RWPE2 (cell line): ENCODE measurements around the gene MYLK2.
A peak's percentile ranks its signal among the peaks of the same experiment; 100 is the strongest.

ENCODE experiments used
- ATAC-seq: fragments of 200-7000 bp; cut with Tn5 transposase; 3 replicates; pipeline ENCODE4 v1.9.1; 2021; ENCODE audit warnings: low read depth
- DNase-seq: peaks from one replicate; pipeline ENCODE4 v3.0.0-alpha.2; 2020; ENCODE audit warnings: low spot score
- H3K27ac ChIP-seq: fragments of 450-650 bp; 2 replicates; pipeline ENCODE4 v1.5.1; 2017; ENCODE audit warnings: mild to moderate bottlenecking; ENCODE audit not compliant: poor library complexity, severe bottlenecking
- H3K27me3 ChIP-seq: fragments of 250-450 bp; sonication (Bioruptor Pico); 2 replicates; pipeline ENCODE4 v1.5.1; 2021; ENCODE audit warnings: mild to moderate bottlenecking, moderate library complexity; ENCODE audit not compliant: insufficient read depth, poor library complexity, severe bottlenecking
- H3K36me3 ChIP-seq: fragments of 250-450 bp; sonication (Bioruptor Pico); 2 replicates; pipeline ENCODE4 v1.5.1; 2020; ENCODE audit warnings: low read depth, mild to moderate bottlenecking, moderate library complexity
- H3K4me1 ChIP-seq: fragments of 250-450 bp; sonication (Bioruptor Pico); 2 replicates; pipeline ENCODE4 v1.5.1; 2021; ENCODE audit warnings: mild to moderate bottlenecking, moderate library complexity; ENCODE audit not compliant: insufficient read depth, poor library complexity, severe bottlenecking
- H3K4me3 ChIP-seq: fragments of 250-450 bp; sonication (Bioruptor Pico); 2 replicates; pipeline ENCODE4 v1.5.1; 2021; ENCODE audit warnings: mild to moderate bottlenecking, moderate library complexity; ENCODE audit not compliant: severe bottlenecking
- H3K9me3 ChIP-seq: fragments of 250-450 bp; sonication (Bioruptor Pico); 2 replicates; pipeline ENCODE4 v1.5.1; 2021; ENCODE audit warnings: mild to moderate bottlenecking, moderate library complexity; ENCODE audit not compliant: severe bottlenecking
- TF ChIP-seq, protein P1 (sequence below): fragments of 450-650 bp; IDR thresholded peaks from one replicate; pipeline ENCODE4 v1.5.1; 2017; ENCODE audit warnings: mild to moderate bottlenecking, moderate library complexity; ENCODE audit not compliant: poor library complexity, severe bottlenecking

Gene MYLK2

DNA sequence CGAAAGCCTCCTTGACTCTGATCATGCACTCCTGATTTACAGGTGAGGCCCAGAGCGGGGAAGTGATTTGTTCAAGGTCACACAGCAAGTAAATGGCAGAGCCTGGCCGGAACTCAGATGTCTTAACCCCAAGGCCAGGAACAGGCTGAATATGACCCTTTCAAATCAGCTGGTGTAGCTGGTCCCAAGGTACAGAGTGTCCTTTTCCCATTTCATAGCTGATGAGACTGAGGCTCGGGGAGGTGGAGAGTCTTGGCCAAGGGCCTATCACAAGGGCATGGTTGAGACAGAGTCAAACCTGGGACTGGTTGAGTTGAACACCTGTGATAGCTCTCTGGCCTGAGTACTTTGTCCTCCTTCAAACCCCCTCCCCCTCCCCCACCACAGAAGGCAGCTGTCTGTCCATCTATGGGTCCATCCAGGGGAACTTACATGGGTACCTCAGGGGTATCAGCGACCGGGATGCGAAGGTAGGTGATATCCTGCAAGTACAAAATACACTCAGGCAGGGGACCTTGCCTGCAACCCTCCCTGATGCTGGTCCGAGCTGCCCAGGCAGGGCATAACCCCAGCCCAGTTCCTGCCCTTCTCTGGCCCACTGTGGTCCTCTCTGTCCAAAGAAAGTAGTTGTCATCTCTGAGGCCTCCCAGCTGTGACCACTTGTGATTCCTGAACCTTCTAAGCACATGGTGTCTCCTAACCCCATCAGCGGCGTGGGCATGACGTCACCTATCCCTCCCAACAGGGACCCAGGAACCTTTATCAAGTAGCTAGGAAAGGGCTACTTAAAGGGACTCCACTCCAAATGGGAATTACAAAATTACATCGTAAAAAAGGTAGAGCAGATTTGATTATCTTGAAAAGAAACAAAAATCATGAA is 45.6 kb downstream of the MYLK2 start:
- no peak for ATAC-seq
- Histone ChIP-seq H3K4me1 (no peaks in the 10 kb centered on the region), H3K27me3 (peaks cover 35% of the 10 kb centered on the region), H3K36me3 (no peaks in the 10 kb centered on the region), H3K9me3 (no peaks in the 10 kb centered on the region), H3K4me3 (no peak overlapping the region), H3K27ac (no peak overlapping the region)
- TF ChIP-seq, protein P1, sequence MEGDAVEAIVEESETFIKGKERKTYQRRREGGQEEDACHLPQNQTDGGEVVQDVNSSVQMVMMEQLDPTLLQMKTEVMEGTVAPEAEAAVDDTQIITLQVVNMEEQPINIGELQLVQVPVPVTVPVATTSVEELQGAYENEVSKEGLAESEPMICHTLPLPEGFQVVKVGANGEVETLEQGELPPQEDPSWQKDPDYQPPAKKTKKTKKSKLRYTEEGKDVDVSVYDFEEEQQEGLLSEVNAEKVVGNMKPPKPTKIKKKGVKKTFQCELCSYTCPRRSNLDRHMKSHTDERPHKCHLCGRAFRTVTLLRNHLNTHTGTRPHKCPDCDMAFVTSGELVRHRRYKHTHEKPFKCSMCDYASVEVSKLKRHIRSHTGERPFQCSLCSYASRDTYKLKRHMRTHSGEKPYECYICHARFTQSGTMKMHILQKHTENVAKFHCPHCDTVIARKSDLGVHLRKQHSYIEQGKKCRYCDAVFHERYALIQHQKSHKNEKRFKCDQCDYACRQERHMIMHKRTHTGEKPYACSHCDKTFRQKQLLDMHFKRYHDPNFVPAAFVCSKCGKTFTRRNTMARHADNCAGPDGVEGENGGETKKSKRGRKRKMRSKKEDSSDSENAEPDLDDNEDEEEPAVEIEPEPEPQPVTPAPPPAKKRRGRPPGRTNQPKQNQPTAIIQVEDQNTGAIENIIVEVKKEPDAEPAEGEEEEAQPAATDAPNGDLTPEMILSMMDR: no peak
- DNase-seq: peak; percentile 79

DNA sequence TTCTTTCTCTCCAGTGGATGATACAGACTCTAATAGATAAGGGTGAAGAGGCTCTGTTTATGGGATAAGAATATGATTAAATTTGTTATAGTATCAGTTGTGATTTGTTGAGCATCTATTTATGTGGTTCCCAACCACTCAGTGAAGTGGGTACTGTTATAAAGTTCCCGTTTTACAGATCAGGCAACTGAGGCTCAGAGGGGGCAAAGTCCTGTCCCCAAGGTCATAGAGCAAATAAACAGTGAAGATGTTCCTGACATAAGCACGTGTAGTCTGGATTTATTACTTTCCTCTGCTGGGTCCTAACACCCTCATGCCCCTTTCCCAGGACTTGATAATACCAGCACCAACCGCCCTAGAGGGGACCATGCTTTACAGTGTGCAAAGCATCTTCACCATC is 47.1 kb downstream of the MYLK2 start:
- H3K27ac ChIP-seq: no peak overlapping the region
- no peak for ATAC-seq
- H3K4me3 ChIP-seq: no peak overlapping the region
- H3K4me1 ChIP-seq: no peaks in the 10 kb centered on the region
- H3K9me3 ChIP-seq: no peaks in the 10 kb centered on the region
- H3K36me3 ChIP-seq: no peaks in the 10 kb centered on the region
- H3K27me3 ChIP-seq: peaks cover 33% of the 10 kb centered on the region
- DNase-seq: no peak
- TF ChIP-seq, protein P1: no peak

DNA sequence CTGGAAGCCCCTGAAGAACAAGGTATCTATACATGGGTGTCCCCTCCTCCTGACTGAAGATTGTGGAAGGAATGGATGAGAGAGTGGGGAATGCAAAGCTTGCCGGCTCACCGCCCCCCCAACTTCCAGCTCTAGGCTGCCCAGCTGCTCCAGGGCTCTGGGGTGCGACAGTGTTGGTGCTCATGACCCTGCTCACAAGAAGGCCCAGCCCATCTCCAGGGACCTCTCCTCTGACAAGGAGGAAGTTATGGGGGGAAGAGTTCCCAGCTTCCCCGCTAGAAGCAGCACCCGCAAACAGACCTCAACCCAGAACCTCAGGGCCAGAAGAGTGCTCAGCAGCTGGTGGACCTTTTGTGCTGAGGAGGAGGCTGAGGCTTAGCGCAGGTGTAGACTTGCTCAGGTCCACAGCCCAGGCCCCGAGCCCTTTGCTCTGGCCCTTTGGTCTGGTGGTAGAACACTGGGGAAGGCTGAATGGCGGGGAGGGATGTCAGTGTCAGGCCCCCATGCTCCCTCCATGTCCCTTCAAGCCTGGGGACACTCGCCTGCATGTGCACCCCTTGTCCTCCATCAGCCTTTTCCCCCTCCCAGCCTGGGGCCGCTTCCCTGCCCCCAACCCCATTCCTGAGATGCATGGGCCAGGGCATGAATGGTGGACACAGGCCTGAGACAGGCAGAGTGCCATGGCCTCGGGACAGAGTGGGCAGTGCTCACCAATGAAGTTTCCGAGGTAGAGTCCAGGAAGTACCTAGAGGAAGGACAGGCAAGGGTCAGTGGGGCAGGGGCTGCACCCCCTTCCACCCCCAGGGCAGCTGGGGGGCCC is 49.9 kb downstream of the MYLK2 start:
- Histone ChIP-seq H3K4me3 (peak overlapping the region; percentile 36), H3K36me3 (no peaks in the 10 kb centered on the region), H3K9me3 (no peaks in the 10 kb centered on the region), H3K27ac (no peak overlapping the region), H3K4me1 (no peaks in the 10 kb centered on the region), H3K27me3 (peaks cover 40% of the 10 kb centered on the region)
- ATAC-seq (no peak), DNase-seq (no peak)
- TF ChIP-seq, protein P1: no peak

DNA sequence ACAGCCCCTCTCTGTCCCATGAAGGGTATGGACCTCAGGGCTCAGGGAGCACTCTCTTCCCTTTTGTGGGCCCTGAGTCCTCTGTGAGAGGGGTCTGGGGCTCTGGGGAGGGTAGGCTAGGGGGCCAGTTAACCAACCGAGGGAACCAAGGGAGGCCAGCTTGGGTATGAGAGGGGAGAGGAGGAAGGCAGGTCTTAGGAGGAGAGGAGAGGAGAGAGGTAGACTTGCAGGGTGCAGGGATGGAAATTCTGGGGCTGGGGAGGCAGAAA is 50.5 kb downstream of the MYLK2 start:
- Histone ChIP-seq H3K9me3 (no peaks in the 10 kb centered on the region), H3K4me3 (peak overlapping the region; percentile 36), H3K4me1 (no peaks in the 10 kb centered on the region), H3K27me3 (peaks cover 40% of the 10 kb centered on the region), H3K36me3 (no peaks in the 10 kb centered on the region), H3K27ac (no peak overlapping the region)
- TF ChIP-seq, protein P1: no peak
- ATAC-seq: no peak
- DNase-seq: no peak
